NCI-H1417 (cell line): ENCODE data around the gene IQGAP2.
A peak's percentile ranks its signal among the peaks of the same experiment; 100 is the strongest.
"Not testable (repeated sequence)": the region's sequence is repeated elsewhere in the genome, so short reads cannot be mapped to it uniquely, and the experiment has no call there.

Experiments used
- DNase-seq, 3 experiments: peaks; one replicate each; lab custom pipeline; 2025; lab: John Stamatoyannopoulos, UW

IQGAP2 gene

DNA sequence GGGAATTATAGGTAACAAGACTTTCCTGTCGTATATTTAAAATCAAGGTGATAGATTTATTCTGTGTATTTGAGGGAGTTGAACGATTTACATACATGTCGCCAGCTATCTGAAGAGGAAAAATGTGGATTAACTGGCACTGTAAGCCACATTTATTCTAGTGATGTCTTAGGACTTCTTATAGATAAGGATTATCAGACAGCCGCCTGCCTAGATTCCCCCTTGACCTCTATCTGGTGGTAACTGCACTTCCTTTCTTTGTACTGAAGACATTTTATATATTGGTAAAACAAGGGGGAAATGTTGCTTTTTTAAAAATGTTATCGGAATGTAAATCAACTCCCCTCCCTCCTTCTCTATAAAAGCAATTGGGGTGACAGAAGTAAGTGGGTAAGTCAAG lies 259.4 kb downstream of the IQGAP2 start:
- no peak for DNase-seq

GRCh38 chr5:76663573-76663972 lies 260.5 kb downstream of the IQGAP2 start:
- DNase-seq, result no peak

DNA sequence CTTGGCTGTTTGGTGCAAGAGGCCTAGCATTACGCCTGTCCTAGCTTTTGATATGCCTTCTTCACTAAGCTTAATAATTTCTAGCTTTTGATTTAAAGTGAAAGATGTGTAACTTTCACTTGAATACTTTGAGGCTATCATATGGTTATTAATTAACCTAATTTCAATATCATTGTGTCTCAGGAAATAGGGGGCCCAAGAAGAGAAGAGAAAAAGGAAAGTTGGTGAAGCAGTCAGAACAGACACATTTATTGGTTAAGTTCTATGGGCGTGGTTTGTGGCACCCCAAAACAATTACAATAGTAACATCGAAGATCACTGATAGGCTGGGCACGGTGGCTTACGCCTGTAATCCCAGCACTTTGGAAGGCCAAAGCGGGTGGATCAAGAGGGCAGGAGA lies 261.0 kb downstream of the IQGAP2 start:
- no peak for DNase-seq

DNA sequence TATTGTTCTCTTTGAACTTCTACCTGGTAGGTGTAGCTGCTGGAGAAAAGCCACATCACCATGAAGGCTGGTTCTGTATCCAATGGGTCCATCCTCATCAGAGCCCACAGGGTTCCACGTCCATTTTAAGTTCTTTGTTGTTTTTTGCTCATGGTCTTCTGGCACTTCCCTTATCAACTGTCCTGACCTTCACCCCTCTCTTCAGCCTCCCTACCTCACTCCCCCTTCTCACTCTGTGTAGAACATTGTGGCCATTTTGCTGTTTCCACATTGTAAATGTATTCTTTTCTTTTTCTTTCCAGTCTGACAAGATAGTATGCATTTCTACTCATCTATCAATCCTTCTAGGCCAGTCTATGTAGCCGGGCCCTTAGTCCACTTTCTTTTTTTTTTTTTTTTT lies 264.4 kb downstream of the IQGAP2 start:
- DNase-seq, result no peak

DNA sequence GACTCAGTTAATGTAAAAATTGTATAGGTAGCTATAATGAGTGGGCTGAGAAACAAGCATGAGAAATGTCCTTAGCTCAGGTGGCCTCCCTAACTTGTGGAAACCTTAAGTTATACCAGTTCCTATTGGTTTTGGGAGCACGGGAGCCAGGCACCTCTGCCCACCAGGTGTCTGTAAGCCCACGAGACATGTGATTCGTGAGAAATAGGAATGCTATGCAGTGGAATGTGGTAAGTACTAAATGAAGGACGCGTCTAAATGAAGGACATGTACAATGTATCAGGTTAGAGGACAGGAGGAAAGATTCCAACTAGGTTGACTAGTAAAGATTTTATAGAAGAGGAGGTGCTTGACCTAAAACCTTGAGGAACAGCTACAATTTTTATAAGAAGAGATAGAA lies 266.2 kb downstream of the IQGAP2 start:
- no peak for DNase-seq

DNA sequence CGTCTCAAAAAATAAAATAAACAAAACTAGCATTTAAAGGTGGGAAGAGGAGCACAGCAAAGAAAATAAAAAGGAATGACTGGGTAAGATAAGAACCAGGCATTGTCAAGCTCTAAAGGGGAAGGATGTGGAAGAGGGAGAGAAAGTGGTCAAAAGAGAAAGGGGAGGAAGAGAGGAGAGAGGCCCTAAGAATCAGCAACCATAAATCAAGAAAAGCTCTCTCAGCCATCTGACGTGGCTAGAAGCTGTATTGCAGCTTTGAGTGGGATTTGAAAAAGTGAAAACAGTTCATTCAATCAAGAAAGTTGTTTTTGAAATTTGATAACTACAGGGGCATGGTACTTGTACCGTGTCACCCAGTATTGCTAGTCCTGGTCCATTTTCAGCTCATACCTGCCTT lies 267.4 kb downstream of the IQGAP2 start:
- no peak for DNase-seq

- no peak for DNase-seq
Measured at GRCh38 chr5:76672242-76672641, 269.2 kb downstream of the IQGAP2 start.

GRCh38 chr5:76673125-76673524 lies 270.0 kb downstream of the IQGAP2 start:
- DNase-seq, result no peak

DNA sequence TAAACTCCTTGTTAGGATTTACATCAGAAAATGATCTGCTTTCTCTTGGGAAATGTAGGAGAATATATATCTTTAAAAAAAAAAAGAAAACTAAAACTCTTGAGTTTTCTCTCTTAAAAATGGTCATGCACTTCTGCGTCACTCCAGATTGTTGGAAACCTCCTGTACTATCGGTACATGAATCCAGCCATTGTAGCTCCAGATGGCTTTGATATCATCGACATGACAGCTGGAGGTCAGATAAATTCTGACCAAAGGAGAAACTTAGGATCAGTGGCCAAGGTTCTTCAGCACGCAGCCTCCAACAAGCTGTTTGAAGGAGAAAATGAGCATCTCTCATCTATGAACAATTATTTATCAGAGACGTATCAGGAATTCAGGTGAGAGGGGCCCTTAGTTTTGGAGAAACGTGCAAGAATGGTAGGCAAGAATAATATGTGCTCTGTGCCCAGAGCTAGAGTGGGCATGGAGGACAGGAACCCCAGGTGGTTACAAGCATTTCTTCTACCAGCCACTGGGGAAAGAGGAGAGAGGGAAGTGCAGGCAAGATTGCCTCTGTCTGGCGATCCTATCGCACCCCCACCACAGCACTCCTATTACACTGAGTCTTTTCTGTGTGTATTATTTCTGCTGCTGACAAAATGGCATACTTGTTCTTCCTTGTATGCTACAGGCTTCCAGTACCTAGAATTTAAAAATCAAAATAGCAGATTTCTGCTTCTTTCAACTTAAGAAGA lies 271.4 kb downstream of the IQGAP2 start:
- no peak for DNase-seq

DNA sequence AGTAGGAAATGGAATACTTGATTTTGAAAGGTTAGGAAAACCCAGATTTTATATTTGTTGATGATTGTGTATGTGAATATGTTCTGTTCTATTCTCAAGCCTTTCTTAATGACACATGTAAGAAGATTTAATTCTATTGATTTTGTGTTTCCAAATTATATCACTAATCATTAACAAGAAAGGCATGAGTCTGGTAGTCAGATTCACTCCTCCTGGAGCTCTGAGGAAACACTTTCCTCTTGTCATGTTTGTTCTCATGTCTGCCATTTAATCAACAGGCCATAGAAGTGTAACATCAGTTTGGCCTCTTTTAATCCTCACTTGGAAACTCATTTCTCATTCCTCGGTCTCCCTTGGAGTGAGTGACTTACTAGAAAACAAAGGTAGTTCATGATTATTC lies 272.3 kb downstream of the IQGAP2 start:
- no peak for DNase-seq

DNA sequence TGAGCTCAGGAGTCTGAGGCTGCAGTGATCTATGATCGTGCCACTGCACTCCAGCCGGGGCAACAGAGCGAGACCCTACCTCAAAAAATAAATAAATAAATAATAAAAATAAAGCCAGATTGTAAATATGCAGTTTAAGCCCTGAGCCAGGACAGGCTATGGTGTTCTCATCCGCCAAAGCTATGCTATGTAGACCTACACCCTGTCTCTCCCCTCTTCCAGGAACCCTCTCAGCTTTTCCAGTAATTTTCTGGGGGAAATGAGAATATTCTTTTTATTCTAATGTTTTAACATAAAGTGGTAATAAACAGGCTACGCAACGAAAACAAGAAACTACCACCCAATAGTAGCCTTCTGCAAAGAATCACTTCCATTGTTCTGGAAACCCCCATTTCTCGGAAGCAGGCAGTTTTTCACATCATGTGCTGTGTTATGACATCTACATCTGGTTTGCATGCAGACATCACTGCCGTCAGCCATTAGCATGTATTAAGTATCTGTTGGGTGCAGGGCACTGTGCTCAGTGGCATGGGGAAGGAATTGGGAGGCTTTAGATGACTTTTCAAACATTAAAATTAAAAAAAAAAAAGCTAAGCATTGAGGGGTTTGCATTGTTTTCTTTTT lies 274.9 kb downstream of the IQGAP2 start:
- no peak for DNase-seq

DNA sequence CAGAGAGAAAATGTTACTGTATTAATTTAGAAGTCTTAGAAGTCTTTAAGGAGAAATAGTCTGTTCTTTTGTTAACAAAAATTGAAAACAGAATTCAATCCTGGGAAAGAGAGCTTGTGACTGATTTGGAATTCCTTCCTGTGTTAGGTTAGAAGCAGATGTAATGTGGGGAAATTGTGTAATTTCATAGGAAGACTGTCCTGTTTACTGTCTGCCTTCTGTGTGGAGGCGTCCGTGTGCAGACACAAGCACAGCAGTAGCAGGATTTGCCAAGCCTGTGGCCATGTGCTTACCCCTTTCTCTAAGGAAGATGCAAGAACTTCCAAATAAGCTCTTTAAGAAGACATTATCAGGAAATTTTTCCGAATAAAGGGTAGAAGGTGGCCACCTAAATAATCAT lies 276.1 kb downstream of the IQGAP2 start:
- DNase-seq, result no peak

GRCh38 chr5:76680826-76681225 lies 277.7 kb downstream of the IQGAP2 start:
- DNase-seq, result not testable (repeated sequence)

- no peak for DNase-seq
Measured at GRCh38 chr5:76681287-76681686, 278.2 kb downstream of the IQGAP2 start.

- no peak for DNase-seq
Measured at GRCh38 chr5:76682387-76682786, 279.3 kb downstream of the IQGAP2 start.

DNA sequence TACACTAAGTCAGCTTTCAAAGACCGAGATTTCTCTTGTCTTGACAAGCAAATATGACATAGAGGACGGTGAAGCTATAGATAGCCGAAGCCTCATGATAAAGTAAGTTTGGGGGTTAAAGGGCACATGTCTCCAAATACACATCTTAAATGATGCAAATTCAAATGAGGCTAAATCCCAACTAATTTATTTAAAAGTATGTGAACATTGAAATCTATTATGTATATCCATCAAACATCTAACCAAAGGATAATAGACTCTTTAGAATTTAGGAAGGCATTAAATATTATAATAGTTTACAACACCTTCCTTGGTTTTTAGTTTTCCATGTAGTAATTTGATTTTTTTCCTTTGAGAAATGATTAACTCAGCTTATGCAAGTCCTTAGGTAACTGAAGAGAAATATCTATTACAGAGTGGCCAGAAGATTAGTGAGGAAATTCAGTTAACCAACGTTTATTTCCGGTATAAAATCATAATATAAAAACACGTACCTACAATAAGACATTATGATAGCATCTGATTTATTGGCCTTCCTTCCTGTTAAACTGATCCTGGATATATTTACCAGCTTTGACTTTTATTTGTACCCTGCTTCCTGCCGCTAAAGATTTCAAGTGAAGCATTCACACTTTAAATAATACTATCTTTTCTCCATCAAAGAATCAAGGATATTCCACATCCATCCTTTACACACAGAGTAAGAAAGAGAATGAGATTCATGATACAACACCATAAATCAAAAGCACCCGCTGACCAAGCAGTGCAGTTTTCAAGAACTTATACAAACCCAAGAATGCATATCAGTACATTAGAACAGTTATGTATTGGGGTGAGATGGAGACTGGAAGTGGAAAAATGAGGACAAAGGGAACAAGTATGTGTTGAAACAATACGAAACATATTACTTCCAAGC lies 281.0 kb downstream of the IQGAP2 start:
- DNase-seq, result no peak

- DNase-seq, result peak in 1 of 3 experiments; percentile 52
Measured at GRCh38 chr5:76684756-76685519, 281.9 kb downstream of the IQGAP2 start.

GRCh38 chr5:76685704-76686103 lies 282.6 kb downstream of the IQGAP2 start:
- no peak for DNase-seq

DNA sequence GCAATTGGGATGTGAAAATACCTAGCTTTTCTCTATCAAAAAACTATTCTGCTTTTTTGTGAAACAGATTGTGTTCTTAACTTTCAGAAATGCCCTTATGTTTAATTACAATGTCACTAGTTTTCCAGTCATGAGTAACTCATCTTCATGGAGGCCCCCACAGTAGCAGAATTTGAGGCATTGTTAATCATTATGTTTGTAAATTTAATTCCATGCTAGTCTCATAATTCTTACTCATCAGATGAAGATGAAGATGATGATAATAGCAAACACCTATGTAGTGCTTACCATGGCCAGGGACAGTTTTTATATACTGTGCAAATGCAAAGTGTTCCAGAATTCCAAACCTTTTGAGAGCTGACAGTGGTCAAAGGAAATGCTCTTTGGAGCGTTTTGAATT lies 285.1 kb downstream of the IQGAP2 start:
- DNase-seq, result no peak

DNA sequence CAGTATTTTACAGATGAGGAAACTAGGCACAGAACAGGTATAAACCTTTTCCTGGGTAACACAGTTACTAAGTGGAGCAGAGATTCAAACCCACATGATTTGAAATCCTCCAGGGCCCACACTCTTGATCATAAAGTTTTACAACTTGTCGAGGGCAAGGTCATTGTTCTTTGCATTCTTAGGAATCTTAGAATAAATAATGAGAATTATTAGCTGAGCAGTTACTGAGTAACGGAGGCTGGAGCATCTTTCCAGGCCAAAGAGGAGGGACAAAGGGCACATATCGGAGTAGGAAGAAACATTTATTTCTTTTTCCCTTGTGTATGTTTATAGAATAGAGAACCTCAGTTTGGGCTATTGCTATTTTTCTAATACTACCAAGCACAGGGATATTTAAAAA lies 285.8 kb downstream of the IQGAP2 start:
- DNase-seq, result no peak

- no peak for DNase-seq
Measured at GRCh38 chr5:76689321-76690036, 286.4 kb downstream of the IQGAP2 start.
